MG63 (cell line): ENCODE measurements around the gene TUBA3E. TPM values are rescaled to one million over a fixed set of nuclear protein-coding genes. Genes with fewer than 3 reads are reported as not detected.
"Not testable (repeated sequence)": the region's sequence is repeated elsewhere in the genome, so short reads cannot be mapped to it uniquely, and the experiment has no call there.

Experiments used
- DNase-seq: peaks from one replicate; pipeline ENCODE4 v3.0.0-alpha.2; 2020
- H3K27me3 ChIP-seq: fragments of 250-450 bp; sonication (Bioruptor Pico); 2 replicates; pipeline ENCODE4 v1.5.1; 2020; ENCODE audit warnings: mild to moderate bottlenecking, moderate library complexity
- H3K36me3 ChIP-seq: fragments of 250-450 bp; sonication (Bioruptor Pico); 2 replicates; pipeline ENCODE4 v1.5.1; 2020; ENCODE audit warnings: mild to moderate bottlenecking, moderate library complexity
- H3K4me3 ChIP-seq: fragments of 250-450 bp; sonication (Bioruptor Pico); 2 replicates; pipeline ENCODE4 v1.5.1; 2020; ENCODE audit warnings: mild to moderate bottlenecking, moderate library complexity
- H3K9me3 ChIP-seq: fragments of 250-450 bp; sonication (Bioruptor Pico); 2 replicates; pipeline ENCODE4 v1.5.1; 2020; ENCODE audit warnings: mild to moderate bottlenecking, moderate library complexity
- total RNA-seq: library from RNA; depleted of rRNA; stranded (reverse); fragments of >200 nt; shearing (Covaris generic); gene quantifications from 2 replicates; pipeline ENCODE4 v1.2.3, GENCODE V29; 2014; ENCODE audit warnings: low replicate concordance

Gene TUBA3E
- total RNA-seq, 1 experiment from 2014 or later: not detected

DNA sequence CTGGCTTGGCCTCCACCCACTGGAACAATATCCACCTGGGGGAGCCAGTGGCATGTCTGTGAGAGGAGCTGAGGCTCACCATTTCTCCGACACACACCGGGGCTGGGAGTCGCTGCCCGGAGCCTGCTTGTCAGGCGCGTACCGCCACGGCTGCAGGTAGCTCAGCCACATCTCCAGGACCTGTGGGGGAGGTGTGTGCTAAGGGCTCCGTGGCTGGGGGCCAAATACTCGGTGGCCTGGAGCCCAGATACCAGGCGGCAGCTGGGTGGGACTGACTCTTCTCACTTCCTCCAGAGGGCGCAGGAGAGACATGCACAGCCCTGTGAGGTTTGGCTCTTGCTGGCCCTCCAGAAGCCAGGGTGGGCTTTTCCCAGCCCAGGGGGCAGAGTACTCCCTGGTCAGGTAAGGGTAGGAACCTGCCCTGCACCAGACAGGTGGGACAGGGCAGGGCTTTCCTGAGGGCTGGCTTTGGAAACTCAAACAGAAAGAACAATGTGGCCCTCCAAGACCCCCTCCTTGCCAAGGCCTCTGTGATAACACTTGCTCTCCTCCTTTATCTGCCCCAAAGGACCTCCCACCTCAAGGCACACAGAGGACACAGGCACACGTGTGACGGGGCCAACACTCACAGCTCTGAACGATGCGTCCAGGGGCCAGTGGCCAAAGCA is 42.1 kb downstream of the TUBA3E start:
- DNase-seq: peak; percentile 30
- not testable (repeated sequence) for H3K4me3 ChIP-seq, H3K27me3 ChIP-seq, H3K36me3 ChIP-seq, H3K9me3 ChIP-seq

DNA sequence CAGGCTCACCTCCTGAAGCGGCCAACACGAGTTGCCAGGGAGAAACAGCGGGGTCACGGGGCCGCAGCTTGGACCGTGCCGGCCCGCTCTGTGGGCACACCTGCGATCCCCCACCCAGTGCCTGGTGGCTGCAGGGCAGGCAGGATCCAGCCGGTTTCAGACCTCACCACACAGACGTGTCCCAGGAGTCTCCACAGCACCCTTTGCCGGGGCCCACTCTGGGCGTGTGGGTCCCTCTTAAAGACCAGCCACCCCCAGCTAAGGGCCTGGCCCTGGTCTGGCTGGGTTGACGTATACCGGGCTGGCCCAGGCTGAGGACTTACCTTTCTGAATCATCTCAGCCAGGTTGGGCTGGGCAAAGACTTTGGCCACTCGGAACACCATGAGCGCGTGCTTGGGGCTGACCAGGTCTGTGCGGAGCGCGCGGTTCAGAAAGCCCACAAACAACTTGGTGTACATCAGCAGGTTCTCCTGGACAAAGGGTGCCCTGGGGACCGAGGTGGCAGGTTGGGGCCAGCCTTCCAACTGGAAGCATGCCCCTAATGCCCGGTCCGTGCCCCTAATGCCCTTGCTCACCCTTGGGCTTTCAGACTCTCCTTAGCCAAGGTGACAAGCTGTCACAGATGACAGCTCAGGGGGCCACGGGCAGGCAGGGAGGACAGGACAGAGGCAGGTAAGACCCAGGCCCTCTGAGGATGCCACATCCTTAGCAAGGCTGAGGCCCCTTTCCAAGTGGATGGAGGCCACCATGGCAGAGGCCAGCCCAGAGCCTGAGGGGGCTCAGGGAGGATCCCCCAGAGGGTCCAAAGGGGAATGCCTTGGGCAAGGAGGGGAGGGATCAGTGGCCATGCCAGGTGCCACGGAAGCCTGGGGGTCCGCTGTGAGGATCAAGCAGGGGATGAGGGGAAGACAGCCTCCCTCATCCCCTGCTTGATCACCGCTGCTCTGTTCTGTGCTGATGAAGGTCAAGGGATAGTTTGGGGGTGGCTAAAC is 43.2 kb downstream of the TUBA3E start:
- no peaks in the 10 kb centered on the region for H3K27me3 ChIP-seq
- no peaks in the 10 kb centered on the region for H3K9me3 ChIP-seq
- 0 out of 2 replicates have a peak, but pooled peaks cover 2% of the 10 kb centered on the region for H3K36me3 ChIP-seq
- no peak for DNase-seq
- H3K4me3 ChIP-seq: no peak overlapping the region

DNA sequence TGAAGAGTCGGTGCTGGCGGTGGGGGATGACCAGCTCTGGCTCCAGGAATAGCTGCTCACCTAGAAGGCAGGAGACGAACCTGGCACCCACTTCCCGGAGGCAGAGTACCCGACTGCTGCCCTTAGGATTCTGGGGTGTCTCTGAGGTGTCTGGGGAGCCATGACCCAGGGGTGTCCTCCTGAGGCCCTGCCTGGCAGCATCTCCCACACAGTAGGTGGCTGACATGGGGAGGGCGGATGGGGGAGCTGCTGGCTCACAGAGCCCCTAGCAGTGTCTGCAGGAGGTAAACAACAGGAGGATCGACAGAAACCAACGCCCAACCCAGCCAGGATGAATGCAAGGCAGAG is 43.8 kb downstream of the TUBA3E start:
- H3K36me3 ChIP-seq, DNase-seq: not testable (repeated sequence)

DNA sequence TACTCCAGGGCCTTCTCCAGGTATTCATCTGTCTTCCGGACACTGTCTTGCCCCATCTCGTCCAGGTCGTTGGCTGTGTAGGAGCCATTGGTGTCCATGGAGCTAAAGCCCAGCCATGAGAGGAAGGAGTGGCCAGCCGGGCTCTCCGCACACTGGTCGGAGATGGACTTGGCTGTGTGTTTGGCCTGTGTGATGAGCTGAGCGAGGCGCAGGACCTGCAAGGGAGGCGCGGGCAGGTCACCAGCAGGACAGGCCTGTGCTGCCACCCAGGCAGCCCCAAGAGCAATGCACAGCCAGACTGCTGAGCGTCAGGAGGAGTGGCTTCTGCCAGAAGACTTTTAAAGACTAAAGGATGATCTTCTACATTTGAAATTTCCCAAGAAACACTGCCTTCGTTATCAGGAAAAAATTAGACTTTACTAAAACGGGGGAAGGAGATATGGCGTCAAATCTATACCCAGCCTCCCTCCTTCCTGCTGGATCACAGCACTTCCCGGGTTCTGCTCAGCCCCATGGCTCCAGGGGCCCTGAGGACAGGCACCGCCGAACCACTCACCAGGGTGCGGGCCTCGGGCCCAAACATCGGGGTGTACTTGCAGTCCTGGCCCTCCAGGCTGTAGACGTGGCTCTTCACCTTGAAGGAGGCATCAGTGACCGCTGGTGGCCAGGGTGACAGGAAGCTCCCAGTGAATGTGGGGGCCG is 44.4 kb downstream of the TUBA3E start:
- H3K36me3 ChIP-seq, H3K27me3 ChIP-seq, DNase-seq, H3K9me3 ChIP-seq, H3K4me3 ChIP-seq: not testable (repeated sequence)

More for the DNA sequence above, 43.8 kb downstream of the TUBA3E start:
- not testable (repeated sequence) for H3K27me3 ChIP-seq, H3K4me3 ChIP-seq, H3K9me3 ChIP-seq

DNA sequence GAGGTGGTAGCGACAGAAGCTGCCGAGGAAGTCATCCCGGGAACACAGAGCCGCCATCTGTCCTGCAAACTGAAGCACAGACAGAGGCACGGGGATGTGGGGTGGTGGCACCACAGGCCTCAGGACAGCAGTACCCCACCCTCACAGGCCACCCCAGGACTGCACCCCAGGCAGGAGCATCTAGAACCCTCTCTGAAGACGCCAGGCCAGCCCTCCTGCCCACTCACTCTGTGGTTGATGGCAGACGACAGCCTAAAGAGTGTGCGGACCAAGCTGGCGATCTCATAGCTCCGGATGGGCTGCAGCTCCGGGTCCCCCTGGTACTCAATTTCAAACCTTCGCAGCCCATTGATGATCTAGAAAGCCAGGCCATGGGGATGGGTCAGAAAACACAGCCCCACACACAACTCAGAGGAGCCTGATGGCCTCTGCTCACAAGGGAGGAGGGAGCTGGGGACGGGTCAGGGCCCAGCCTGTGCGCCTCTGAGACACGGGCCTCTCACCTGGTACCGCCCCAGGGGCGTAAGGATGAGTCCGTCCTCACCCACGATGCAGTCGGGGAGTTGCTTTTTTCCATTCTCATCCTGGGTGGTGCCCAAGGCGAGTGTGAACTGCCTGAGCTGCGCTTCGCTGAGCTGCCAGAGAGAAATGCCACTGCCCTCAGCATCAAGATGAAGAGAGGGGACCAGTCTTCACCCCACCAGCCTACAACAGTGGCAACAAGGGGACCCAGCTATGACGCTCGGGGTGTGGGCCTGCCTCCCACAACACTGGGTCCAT is 45.2 kb downstream of the TUBA3E start:
- H3K36me3 ChIP-seq: 0 out of 2 replicates have a peak, but pooled peaks cover 2% of the 10 kb centered on the region
- H3K27me3 ChIP-seq: no peaks in the 10 kb centered on the region
- no peaks in the 10 kb centered on the region for H3K9me3 ChIP-seq
- no peak for DNase-seq
- H3K4me3 ChIP-seq: no peak overlapping the region

DNA sequence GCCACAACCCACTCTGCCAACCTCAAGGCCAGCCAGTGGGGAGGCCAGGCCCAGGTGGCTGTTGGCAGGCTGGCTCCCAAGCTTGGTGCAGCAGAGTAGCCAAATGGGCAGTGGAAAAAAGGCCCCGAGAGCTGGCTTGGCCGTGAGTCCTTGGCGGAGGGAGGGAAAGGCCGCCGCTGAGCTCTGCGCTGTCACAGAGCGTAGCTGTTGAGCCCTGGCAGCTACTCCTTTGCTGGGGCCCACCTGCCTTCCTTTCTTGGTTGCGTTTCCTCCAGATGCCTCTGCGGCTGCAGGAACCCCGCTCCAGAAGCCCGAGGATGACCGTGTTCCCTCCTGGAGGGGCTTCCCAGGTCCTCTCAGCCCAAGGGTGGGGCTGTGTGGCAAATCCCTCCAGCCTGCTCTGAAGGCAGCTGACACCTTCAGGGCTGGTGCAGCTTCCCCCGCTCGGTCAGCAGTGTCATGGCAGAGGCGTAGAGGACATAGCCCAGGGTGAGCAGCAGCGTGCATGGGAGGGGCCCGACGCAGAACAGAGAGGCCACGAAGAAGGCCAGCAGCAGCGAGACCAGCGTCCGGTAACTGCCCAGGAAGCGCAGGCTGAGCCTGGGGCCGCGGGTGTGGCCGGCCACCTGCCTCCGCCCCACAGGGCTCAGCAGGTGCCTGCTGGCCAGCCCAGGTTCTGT is 46.0 kb downstream of the TUBA3E start:
- not testable (repeated sequence) for H3K9me3 ChIP-seq, H3K27me3 ChIP-seq, DNase-seq, H3K4me3 ChIP-seq, H3K36me3 ChIP-seq

DNA sequence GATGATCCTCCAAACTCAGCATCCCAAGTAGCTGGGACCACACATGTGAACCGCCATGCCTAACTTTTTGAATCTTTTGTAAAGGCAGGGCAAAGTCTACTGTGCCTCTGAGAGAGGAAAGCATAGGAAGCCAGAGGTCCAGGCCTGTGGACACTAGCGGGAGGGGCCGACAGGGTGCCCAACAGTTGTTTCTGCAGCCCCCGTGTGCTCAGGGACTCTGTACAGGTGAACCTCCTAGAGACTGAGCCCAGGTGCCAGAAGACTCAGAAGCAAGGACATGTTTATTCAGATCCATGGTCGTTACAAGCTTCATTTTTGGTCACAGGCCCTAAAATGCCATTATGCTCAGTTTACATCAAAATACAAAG is 47.1 kb downstream of the TUBA3E start:
- not testable (repeated sequence) for H3K9me3 ChIP-seq, H3K27me3 ChIP-seq, H3K36me3 ChIP-seq, DNase-seq, H3K4me3 ChIP-seq

DNA sequence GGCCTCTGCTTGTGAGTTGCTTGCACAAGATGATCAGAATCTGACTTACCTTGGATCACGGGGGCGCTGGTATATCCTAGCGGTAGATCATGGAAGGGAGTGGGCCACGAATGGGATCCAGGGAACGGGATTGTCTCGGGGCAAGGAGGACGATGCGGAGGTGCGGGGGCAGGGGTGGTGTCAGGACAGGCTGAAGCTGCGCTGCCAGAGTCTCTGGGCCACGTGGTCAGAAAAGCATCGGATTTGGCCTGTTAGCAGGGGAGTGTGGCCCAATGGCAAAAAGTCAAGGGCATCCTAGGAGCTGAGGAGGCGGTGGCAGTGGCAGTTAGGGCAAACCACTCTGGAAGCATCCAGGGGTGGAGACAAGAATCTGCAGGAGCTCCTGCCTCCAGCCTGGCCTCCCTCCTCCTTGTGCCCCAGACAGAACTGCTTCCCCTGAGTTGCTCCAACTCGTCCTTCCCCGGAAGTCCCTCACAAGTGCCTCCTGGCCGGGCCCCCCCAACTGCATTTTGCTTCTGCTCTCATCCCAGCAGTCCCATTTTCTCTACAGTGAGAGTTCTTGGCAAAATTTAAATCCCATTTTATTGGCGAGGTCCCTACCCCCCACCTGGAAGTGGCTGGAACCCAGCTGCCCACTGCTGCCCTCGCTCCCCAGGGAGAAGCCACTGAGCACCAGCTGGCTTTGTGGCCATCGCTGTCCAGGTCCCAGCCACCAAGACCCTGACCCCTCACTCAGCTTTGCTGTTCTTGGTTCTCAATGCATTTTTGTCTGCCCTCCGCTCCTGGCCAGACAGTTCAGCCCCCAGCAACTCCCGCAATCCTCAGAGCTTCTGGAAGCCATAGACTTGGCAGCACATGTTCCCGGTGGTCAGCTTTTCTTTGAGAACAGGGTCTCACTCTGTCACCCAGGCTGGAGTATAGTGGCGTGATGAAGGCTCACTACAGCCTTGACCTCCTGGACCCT is 47.8 kb downstream of the TUBA3E start:
- no peak for DNase-seq
- H3K9me3 ChIP-seq: no peaks in the 10 kb centered on the region
- H3K27me3 ChIP-seq: no peaks in the 10 kb centered on the region
- H3K36me3 ChIP-seq: no peaks in the 10 kb centered on the region
- H3K4me3 ChIP-seq: no peak overlapping the region

DNA sequence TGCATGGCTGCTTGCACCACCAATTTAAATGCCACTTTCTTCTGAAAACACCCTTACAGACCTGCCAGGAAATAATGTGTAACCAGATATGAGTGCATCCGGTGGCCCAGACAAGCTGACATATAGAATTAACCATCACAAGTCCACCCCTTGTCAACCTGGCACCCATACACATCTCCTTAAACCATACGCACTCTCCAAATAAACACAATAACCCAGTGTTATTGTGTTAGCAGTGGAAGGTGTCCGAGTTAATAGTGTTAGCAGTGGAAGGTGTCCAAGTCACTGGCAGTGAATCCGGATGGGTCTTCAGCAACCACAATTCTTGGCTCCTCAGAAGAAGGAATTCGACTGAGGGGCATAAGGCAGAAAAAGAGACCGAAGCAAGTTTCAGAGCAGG is 49.7 kb downstream of the TUBA3E start:
- not testable (repeated sequence) for H3K27me3 ChIP-seq, H3K4me3 ChIP-seq, DNase-seq, H3K9me3 ChIP-seq, H3K36me3 ChIP-seq

DNA sequence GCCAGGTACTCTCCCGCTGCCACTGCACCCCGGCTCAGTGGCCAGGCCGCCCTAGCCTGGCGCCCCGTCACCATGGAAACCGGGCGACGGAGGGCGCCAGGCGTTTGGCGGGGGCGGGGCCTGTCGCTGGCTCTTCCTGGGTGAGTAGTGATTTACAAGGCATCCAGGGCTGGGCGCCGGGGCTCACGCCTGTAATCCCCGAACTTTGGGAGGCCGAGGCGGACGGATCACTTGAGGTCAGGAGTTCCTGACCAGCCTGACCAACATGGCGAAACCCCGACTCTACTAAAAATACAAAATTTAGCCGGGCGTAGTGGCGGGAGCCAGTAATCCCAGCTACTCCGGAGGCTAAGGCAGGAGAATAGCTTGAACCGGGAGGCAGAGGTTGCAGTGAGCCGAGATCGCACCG is 53.2 kb downstream of the TUBA3E start, which contains the start of gene CCDC74B:
TSS of gene CCDC74B (minus strand) at position 107 of the 409 bp plus-strand sequence. CDS start 116 bp downstream, outside the sequence.
- not testable (repeated sequence) for H3K27me3 ChIP-seq, H3K36me3 ChIP-seq, H3K9me3 ChIP-seq
- DNase-seq: peak; percentile 58
- H3K4me3 ChIP-seq: peak within 1 kb of the TSS; percentile 37

DNA sequence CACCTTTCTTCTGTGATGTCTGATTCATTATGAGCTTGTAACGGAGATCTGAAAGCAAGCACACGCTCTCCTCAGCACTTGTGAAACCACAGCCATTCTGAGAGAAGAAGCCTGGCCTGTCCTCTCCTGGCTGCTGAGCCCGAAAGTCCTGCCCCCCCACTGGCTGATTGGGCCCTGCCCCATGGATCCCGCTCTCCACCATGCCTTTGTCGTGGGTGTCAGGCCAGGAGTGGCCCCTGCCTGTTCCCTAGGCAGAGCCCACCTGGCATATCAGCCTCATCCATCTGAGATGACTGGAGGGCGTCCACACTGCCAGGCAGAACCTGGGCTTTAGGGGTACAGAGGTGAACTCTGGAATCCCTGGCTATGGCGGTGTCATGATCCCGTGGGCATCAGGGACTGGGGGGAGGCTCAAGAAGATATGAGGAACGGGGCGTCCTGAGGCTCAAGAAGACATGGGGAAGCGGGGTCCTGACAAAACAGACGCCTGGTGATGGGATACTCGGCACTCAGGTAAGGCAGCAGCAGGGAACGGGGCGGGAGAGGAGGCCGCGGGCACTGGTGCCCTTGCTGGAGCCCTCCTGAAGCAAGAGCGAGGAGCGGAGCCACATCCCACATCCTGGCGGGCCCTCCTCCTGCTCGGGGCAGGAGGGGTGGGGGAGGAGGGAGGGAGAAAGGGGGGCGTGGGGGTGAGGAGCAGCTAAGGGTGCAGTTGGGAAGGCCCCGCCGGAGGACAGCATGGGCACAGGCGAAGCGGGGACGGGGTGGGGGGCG is 54.8 kb downstream of the TUBA3E start:
- not testable (repeated sequence) for DNase-seq, H3K9me3 ChIP-seq, H3K4me3 ChIP-seq, H3K27me3 ChIP-seq, H3K36me3 ChIP-seq

DNA sequence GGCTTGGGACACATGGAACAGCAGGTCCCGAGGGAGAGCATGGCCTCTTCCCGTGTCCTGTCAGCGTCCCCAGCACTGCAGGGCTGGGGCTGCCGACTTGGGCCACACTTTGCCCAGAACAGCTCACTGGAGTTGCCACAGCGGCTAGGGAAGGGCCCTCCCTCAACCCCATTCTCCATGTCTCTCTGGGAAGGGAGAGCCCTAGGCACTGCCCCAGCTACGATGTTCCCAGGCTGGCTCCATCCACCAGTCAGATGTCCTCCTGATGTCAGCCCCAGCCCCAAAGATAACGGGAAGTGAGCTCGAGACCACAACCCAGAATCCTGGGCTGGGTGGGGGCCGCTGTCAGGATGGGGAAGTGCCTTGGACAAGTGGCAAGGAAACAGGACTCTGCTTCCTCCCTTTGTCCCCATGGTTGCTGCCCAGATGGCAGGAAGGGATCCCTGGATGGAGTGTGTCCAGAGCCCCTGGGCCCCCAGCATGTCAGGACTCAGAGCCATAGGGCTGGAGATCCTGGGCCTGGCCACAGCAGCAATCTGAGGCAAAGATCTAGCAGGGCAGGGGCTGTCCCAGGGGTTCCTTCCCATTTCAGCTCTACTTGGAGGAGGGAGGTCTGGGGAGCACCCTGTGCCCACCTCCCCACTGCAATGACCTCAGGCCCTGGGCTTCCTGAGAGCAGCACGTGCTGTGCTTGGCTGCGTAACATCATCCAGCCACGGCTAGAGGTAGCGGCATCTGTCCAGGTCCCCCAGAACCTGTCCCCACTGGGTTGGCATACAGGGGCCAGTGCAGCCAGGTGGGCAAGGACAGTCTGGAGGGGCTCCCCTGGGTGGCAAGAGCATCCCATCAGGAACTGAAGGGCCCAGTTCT is 55.6 kb downstream of the TUBA3E start:
- DNase-seq: not testable (repeated sequence)

More for the DNA sequence above, 55.6 kb downstream of the TUBA3E start:
- H3K27me3 ChIP-seq, H3K9me3 ChIP-seq, H3K36me3 ChIP-seq, H3K4me3 ChIP-seq: not testable (repeated sequence)
